GM12801 (cell line): ENCODE results near the gene RAP2A.

Experiments used
- TF ChIP-seq, protein P1 (sequence below): IDR thresholded peaks from one replicate; pipeline ENCODE4 v1.5.1; 2011; ENCODE audit warnings: control low read depth; ENCODE audit not compliant: insufficient read length; ENCODE audit errors: extremely low read depth

The RAP2A gene

GRCh38 chr13:97496511-97496910 lies 62.5 kb downstream of the RAP2A start:
- TF ChIP-seq, protein P1, sequence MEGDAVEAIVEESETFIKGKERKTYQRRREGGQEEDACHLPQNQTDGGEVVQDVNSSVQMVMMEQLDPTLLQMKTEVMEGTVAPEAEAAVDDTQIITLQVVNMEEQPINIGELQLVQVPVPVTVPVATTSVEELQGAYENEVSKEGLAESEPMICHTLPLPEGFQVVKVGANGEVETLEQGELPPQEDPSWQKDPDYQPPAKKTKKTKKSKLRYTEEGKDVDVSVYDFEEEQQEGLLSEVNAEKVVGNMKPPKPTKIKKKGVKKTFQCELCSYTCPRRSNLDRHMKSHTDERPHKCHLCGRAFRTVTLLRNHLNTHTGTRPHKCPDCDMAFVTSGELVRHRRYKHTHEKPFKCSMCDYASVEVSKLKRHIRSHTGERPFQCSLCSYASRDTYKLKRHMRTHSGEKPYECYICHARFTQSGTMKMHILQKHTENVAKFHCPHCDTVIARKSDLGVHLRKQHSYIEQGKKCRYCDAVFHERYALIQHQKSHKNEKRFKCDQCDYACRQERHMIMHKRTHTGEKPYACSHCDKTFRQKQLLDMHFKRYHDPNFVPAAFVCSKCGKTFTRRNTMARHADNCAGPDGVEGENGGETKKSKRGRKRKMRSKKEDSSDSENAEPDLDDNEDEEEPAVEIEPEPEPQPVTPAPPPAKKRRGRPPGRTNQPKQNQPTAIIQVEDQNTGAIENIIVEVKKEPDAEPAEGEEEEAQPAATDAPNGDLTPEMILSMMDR: no peak

DNA sequence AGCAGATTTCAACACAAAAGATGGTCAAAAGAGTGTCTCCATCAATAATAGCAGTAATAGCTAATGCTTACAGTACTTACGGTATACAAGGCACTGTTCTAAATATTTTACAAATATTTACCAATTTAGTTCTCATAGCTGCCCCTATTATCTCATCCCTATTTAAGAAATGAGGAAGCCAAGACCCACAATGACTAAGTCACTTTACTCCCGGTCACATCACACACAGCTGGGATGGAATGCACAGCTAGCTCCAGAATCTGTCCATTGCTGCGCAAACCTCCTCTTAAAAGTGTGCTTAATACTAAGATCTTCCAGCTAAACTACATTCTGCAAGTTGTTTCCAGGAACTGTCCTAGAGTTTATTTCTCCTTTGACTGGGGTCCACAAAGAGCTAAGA lies 63.4 kb downstream of the RAP2A start:
- TF ChIP-seq, protein P1: no peak

DNA sequence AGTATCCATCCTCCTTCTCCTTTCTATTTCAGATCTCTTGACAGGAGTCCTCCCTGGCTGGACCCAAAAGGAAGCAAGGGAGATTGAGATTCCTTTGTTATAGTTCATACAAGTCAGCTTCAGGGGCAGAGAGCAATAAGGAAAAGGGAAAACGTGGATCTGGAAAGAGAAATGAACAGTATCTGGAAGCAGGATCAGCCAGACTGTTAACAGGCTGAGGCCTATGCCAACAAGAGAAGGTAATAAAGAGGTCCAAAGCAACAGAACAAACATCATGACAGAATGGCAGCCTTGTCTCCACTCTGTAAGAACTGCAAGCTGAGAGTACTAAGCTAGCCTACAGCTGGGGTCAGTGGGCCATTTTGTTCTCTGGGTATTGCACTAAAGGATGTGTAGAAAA lies 64.5 kb downstream of the RAP2A start:
- TF ChIP-seq, protein P1: no peak

- TF ChIP-seq, protein P1: no peak
Observed at GRCh38 chr13:97499181-97499580, 65.2 kb downstream of the RAP2A start.

DNA sequence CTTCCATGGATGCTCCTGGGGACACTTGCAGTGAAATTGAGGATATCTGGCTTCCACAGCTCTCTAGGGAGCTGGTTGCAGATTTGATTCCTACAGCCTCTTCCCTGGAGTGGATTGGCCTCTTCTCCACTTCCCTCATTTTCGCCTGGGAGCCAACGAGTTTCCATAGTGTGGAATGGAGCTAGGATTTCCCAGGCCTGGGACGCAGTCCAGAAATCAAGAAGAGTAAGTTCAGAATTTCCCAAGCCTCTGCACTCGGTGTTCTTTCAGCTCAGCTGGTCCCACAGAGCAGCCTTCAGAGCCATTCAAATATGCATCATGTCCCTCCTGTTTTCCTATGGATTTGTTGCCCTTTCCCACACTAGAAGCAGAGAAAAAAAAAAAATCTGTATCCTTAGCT lies 68.2 kb downstream of the RAP2A start:
- TF ChIP-seq, protein P1: no peak

GRCh38 chr13:97502706-97503105 lies 68.7 kb downstream of the RAP2A start:
- TF ChIP-seq, protein P1: no peak

DNA sequence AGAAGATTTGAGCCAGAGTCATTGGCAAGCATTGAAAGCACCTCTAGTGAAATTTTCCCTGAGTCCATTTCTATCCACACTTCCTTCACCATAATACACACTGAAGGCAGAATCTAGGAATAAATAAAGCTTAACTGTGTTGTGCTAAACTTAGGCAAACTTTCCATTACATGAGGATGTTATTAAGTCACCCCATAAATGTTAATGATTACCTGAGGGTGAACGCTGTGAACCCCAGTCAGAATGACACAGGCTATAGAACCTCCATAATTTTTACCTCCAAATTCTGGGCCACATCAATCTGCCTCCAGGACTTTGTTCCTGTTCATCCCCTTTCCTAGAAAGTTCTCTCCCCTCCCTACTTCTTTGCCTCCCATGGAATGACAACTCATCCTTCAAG lies 71.0 kb downstream of the RAP2A start:
- TF ChIP-seq, protein P1: no peak

- TF ChIP-seq, protein P1: no peak
Observed at GRCh38 chr13:97506511-97506910, 72.5 kb downstream of the RAP2A start.
